NCI-H1105 treated with DMSO at 0.1 percent for 48 hours (cell line): Measurements from ENCODE around the gene FAT1.
A peak's percentile ranks its signal among the peaks of the same experiment; 100 is the strongest.

ENCODE experiments used
- DNase-seq: peaks from one replicate; lab custom pipeline; 2025; lab: John Stamatoyannopoulos, UW

FAT1 gene

DNA sequence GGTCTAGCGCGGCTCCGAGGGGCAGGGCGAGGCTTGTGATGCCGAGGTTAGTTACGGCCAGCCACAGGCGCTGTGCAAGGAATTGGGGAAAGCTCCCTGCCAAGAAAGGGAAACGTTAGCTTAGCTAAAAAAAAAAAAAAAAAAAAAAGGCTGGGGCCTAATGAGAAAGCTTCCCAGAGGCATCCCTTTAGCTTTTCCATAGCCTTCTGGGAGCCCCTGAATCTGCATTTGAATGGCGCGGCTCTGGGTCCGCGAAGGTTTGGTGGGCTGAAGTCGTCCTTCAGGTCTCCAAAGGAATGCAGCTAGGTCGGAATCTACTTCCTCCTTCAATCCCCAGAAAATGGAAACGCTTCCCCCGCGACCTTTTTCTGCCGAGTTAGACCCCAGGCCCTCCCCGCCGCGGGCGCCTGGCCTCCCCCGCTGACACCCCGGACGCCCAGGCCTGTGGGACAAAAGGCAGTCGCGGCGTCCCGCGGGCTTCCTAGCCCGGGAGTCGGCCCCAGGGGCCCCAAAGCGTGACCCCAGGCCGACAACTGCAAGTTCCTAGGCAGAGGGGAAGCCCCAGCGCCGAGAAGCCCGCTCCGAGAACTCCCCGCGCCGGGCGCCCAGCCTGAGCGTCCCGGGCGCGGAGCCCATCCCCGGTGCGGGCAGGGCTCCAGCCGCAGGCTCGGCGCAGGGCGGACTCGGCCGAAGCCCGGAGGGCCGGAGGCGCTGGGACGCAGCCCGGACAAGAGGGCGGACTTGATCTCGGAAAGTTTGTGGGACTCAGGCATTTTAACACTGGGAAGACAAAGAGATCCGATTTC, 605 bp upstream of the FAT1 start:
- DNase-seq, result peak; percentile 14

DNA sequence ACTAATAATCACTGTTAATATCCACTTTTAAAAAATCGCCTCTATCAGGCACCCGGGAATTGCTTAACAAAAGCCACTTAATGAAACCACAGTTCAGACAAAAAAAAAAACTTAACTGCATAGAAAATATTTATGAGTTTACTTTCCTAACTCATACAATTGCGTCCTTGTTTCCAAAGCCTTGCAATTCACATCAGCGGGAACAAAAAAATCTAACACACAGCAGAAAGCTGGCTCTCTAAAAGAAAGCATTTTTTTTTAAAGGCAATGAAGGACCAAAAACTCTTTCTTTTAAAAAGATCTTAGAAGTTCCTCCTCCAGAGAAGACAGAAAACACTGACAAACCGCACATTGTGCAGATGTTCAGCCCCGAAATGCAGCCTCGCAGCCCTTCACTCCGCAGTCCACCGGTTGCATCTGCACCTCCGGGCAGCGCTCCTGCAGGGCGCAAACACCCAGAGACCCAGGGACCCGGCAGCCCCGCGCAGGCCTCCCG, 812 bp downstream of the FAT1 start:
- DNase-seq, result peak; percentile 29

GRCh38 chr4:186719925-186720694, 3.5 kb downstream of the FAT1 start:
- peak; percentile 15 for DNase-seq

- no peak for DNase-seq
Observed at GRCh38 chr4:186717556-186717955, 6.1 kb downstream of the FAT1 start.

DNA sequence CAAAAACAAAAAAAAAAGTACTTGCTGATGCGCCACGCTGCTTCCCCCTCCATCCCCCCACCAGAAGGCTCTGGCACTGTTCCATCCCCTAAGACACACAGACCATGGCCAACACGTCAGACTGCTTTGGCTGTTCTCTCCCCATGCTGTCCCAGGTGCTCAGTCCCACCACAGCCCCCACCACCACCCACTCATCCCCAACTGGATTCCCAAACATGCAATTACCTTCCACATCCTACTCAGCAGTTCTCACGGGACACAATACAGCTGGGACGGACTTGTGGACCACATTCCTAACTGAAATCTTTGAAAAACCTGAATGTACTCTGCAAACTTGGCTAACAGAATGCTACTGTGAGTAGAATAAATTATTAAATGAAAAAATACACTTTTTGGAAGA, 8.6 kb downstream of the FAT1 start:
- no peak for DNase-seq

- no peak for DNase-seq
Observed at GRCh38 chr4:186714006-186714675, 9.5 kb downstream of the FAT1 start.

DNA sequence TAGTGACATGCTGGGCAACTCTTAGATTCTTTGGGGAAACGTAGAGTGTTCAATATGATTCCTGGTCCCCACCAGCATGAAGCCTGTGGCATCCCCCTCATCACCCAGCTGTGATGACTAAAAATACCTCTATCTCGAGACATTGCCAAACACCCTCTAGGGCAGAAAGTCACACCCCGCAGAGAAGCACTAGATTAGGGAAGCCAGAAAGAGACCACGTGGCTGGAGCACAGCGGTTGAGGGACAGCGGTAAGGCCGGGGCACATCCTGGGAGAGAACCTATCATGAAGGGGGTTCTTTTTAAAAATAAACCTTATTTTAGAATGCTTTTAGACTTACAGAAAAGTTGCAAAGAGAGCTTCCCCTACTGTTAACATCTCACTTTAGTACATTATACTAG, 11.0 kb downstream of the FAT1 start:
- DNase-seq, result no peak

DNA sequence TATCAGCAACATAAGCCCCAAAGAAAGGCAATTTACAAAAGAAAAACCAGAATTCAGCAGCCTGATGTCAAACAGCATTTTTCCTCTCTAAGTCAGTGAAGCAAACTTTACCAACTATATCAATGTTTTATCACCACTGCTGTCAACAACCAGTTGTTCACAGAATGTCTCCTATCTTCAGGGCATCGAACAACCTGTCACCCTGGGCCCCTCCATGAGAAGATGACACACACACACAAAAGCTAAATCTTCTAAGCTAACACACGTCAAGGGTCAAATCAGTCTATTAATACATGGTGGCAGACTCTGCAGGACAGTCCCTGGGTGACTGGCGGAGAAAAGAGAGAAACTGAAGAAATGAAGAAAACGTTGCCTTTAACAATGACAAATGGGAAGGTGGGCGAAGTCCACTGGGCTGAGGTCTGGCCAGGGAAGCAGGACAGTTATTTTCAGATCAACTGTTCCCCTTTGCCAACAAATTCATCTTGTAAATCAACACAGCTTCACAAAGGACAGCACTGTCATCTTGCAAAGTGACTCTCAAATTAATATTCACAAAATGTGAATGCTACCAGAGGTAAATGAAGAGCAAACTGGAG, 13.0 kb downstream of the FAT1 start:
- no peak for DNase-seq

DNA sequence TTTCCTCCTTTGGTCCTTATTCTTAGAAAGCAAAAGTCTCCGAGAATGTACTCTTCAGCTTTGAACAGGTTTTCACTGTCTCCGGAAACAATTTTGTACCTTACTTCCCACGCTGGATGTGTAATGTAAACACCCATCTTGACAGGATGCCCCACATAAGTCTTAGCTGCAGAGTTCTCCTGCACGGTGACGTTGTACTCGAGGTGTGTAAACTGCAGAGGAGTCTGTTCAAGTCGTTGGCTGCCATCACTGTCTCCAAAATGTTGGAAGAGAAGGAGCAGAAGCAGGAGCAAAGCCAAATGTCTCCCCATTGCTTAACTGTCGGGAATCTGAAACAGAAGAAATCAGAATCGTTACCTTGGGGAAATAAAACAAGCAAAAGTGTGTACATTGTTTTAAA, 14.1 kb downstream of the FAT1 start:
- no peak for DNase-seq

- DNase-seq, result no peak
Observed at GRCh38 chr4:186708554-186708953, 15.1 kb downstream of the FAT1 start.

GRCh38 chr4:186707996-186708395, 15.7 kb downstream of the FAT1 start:
- DNase-seq, result no peak

- no peak for DNase-seq
Observed at GRCh38 chr4:186707574-186707973, 16.1 kb downstream of the FAT1 start.

GRCh38 chr4:186704057-186704456, 19.6 kb downstream of the FAT1 start:
- no peak for DNase-seq

GRCh38 chr4:186703510-186703909, 20.1 kb downstream of the FAT1 start:
- DNase-seq, result no peak

DNA sequence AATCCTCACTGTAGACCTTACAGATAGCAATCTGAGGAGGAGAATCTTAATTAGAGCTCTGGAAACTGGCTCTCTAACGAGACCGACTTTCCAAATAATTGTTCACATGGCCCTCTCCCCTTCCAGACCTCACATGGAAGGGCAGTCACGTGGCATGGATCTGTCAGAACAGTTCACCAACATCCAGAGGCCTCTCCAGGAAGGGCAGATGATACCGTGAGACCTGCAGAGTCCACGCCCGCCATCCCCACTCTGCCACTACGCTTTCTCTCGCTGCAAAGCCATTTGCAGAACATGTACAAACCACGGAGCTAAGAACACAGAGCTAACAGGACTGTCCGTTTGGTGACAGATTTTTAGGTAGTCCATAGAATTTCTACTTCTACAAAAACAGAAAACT, 20.7 kb downstream of the FAT1 start:
- DNase-seq, result no peak

DNA sequence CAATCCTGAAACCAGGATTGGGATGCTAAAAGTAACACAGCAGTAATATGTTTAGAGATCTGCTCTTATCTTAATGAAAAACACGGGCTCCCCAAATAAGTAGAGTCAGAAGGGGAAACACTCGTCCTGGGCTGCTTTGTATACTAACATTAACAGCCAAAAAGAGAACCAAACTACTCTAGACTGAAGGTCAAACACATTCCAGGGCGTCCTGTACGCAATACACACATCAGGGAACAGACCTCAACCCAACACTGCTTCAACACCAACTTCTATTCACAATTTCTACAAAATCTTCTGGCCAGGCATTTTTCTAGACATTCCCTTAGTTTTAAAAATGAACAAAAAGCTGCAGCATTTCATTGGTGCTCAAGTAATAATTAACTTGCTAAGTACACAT, 21.4 kb downstream of the FAT1 start:
- DNase-seq, result no peak

GRCh38 chr4:186701788-186702187, 21.9 kb downstream of the FAT1 start:
- no peak for DNase-seq

GRCh38 chr4:186701273-186701672, 22.4 kb downstream of the FAT1 start:
- peak; percentile 36 for DNase-seq

- no peak for DNase-seq
Observed at GRCh38 chr4:186700746-186701145, 22.9 kb downstream of the FAT1 start.

- DNase-seq, result no peak
Observed at GRCh38 chr4:186699881-186700397, 23.7 kb downstream of the FAT1 start.

DNA sequence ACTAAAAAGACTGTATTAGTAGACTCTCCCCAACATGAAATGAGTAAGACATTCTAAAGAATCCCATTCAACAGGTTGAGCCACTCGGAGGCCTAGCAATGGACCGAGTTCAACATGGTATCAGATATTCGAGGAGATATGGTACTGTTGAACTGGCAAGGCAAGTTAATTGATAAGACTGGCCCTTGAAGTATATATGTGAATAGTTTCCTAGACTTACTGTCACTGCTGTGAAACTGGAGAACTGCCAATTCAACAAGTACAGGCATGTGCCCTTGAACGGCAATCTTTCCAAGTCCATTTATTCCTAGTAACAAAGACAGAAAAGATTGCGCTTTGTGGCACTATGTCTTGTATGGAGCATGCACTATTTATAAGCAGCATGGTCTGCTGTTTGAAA, 24.4 kb downstream of the FAT1 start:
- peak; percentile 87 for DNase-seq

DNA sequence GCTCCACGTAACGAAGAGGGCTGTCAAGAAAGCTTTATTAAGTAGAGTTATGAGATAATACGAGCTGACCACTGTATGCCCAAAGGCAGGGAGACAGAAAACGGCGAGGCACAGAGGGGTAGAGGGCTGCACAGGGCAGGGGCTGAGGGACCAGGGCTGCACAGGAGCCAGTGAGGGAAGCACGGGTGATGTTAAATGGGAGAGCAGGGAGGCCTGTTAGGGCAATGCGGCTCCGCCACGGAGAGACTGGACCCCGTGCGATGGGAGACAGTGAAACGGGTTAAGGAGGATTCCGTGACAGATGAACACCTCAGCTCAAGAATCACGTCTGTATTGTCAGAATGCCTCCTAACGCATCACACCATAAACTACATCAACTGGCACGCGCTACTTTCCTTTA, 25.1 kb downstream of the FAT1 start:
- no peak for DNase-seq
